Neural progenitor cell (in vitro differentiated cells): Measurements from ENCODE around the gene KLHL11.

ENCODE experiments used
- CTCF ChIP-seq: fragments of 200-600 bp; sonication (generic); IDR thresholded peaks from 2 replicates; pipeline ENCODE4 v1.5.1; 2017; ENCODE audit warnings: antibody characterized with exemption, mild to moderate bottlenecking
- EZH2 ChIP-seq: fragments of 200-600 bp; sonication (generic); IDR thresholded peaks from 2 replicates; pipeline ENCODE4 v1.6.1; 2017; ENCODE audit warnings: antibody characterized with exemption, mild to moderate bottlenecking, moderate library complexity

- TF ChIP-seq CTCF (no peak), EZH2 (no peak)
Measured at GRCh38 chr17:41814195-41814594, 51.0 kb downstream of the KLHL11 start.
